DOHH2 (cell line): ENCODE data around the gene NHERF1.

Source experiments
- H3F3A ChIP-seq: fragments of 200-600 bp; sonication (generic), shearing (Covaris generic); 2 replicates; pipeline ENCODE4 v1.6.0; 2016; ENCODE audit warnings: antibody characterized with exemption, mild to moderate bottlenecking; ENCODE audit not compliant: control insufficient read depth, insufficient read depth
- H3K27ac ChIP-seq: fragments of 200-600 bp; sonication (generic); 2 replicates; pipeline ENCODE4 v1.5.1; 2014; ENCODE audit warnings: low read depth, mild to moderate bottlenecking, low read length, moderate library complexity
- H3K27me3 ChIP-seq: fragments of 200-600 bp; sonication (generic); 2 replicates; pipeline ENCODE4 v1.6.1; 2014; ENCODE audit warnings: mild to moderate bottlenecking, low read length, mixed read lengths; ENCODE audit not compliant: control insufficient read depth
- H3K36me3 ChIP-seq: fragments of 200-600 bp; sonication (generic); 2 replicates; pipeline ENCODE4 v1.6.1; 2014; ENCODE audit warnings: mild to moderate bottlenecking, low read length, moderate library complexity, mixed read lengths; ENCODE audit not compliant: control insufficient read depth
- H3K4me1 ChIP-seq: fragments of 200-600 bp; sonication (generic); 2 replicates; pipeline ENCODE4 v1.6.1; 2014; ENCODE audit warnings: mild to moderate bottlenecking, low read length, mixed read lengths; ENCODE audit not compliant: control insufficient read depth
- H3K4me2 ChIP-seq: fragments of 200-600 bp; sonication (generic); 2 replicates; pipeline ENCODE4 v1.6.0; 2014; ENCODE audit warnings: mild to moderate bottlenecking, low read length, moderate library complexity
- H3K4me3 ChIP-seq: fragments of 200-600 bp; sonication (generic); 2 replicates; pipeline ENCODE4 v1.5.1; 2014; ENCODE audit warnings: mild to moderate bottlenecking, low read length, mixed read lengths
- H3K79me2 ChIP-seq: fragments of 200-600 bp; sonication (generic); 2 replicates; pipeline ENCODE4 v1.6.1; 2014; ENCODE audit warnings: mild to moderate bottlenecking, low read length, mixed read lengths; ENCODE audit not compliant: control insufficient read depth
- H3K9me2 ChIP-seq: fragments of 200-600 bp; sonication (generic); replicated peaks from 2 replicates; pipeline ENCODE4 v1.6.1; 2014; ENCODE audit warnings: mild to moderate bottlenecking, low read length, mixed read lengths; ENCODE audit not compliant: control insufficient read depth
- H3K9me3 ChIP-seq: fragments of 200-600 bp; sonication (generic); 2 replicates; pipeline ENCODE4 v1.6.1; 2014; ENCODE audit warnings: antibody characterized with exemption, low read length, mixed read lengths; ENCODE audit not compliant: control insufficient read depth, insufficient read depth
- H4K20me1 ChIP-seq: fragments of 200-600 bp; sonication (generic); 2 replicates; pipeline ENCODE4 v1.6.0; 2014; ENCODE audit warnings: low read depth, mild to moderate bottlenecking, antibody characterized with exemption, low read length, moderate library complexity; ENCODE audit not compliant: control insufficient read depth, insufficient read depth
- EZH2phosphoT487 ChIP-seq: fragments of 200-600 bp; sonication (generic); IDR thresholded peaks from 2 replicates; pipeline ENCODE4 v1.6.1; 2017; ENCODE audit warnings: borderline replicate concordance, mild to moderate bottlenecking, antibody characterized with exemption, low read length, moderate library complexity, mixed read lengths
- TF ChIP-seq, protein P1 (sequence below): fragments of 200-600 bp; sonication (generic); IDR thresholded peaks from one replicate; pipeline ENCODE4 v1.5.1; 2014; ENCODE audit warnings: antibody characterized with exemption, mild to moderate bottlenecking, low read depth, low read length; ENCODE audit not compliant: poor library complexity, severe bottlenecking

NHERF1 gene

GRCh38 chr17:74757931-74758847, 9.8 kb downstream of the NHERF1 start:
- peaks cover 28% of the 10 kb centered on the region for H3K4me1 ChIP-seq
- no peaks in the 10 kb centered on the region for H3K9me3 ChIP-seq
- H3K27me3 ChIP-seq: no peaks in the 10 kb centered on the region
- H3K79me2 ChIP-seq: peaks cover 59% of the 10 kb centered on the region
- TF ChIP-seq, protein P1, sequence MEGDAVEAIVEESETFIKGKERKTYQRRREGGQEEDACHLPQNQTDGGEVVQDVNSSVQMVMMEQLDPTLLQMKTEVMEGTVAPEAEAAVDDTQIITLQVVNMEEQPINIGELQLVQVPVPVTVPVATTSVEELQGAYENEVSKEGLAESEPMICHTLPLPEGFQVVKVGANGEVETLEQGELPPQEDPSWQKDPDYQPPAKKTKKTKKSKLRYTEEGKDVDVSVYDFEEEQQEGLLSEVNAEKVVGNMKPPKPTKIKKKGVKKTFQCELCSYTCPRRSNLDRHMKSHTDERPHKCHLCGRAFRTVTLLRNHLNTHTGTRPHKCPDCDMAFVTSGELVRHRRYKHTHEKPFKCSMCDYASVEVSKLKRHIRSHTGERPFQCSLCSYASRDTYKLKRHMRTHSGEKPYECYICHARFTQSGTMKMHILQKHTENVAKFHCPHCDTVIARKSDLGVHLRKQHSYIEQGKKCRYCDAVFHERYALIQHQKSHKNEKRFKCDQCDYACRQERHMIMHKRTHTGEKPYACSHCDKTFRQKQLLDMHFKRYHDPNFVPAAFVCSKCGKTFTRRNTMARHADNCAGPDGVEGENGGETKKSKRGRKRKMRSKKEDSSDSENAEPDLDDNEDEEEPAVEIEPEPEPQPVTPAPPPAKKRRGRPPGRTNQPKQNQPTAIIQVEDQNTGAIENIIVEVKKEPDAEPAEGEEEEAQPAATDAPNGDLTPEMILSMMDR: no peak
- TF ChIP-seq EZH2phosphoT487: no peak
- H4K20me1 ChIP-seq: peaks cover 29% of the 10 kb centered on the region
- H3K27ac ChIP-seq: no peak overlapping the region
- H3K36me3 ChIP-seq: no peaks in the 10 kb centered on the region
- no peaks in the 10 kb centered on the region for H3K9me2 ChIP-seq
- H3F3A ChIP-seq: no peaks in the 10 kb centered on the region
- no peak overlapping the region for H3K4me3 ChIP-seq
- H3K4me2 ChIP-seq: peak overlapping the region; percentile 38; the same call in 1 of the 2 replicates

- H3K79me2 ChIP-seq: peaks cover 56% of the 10 kb centered on the region
- no peaks in the 10 kb centered on the region for H3K36me3 ChIP-seq
- no peak overlapping the region for H3K4me3 ChIP-seq
- TF ChIP-seq EZH2phosphoT487: no peak
- TF ChIP-seq, protein P1: no peak
- no peaks in the 10 kb centered on the region for H3K9me3 ChIP-seq
- peaks cover 29% of the 10 kb centered on the region for H4K20me1 ChIP-seq
- no peak overlapping the region for H3K27ac ChIP-seq
- peaks cover 28% of the 10 kb centered on the region for H3K4me1 ChIP-seq
- no peaks in the 10 kb centered on the region for H3K27me3 ChIP-seq
- H3K4me2 ChIP-seq: peak overlapping the region; percentile 38
- no peaks in the 10 kb centered on the region for H3K9me2 ChIP-seq
- H3F3A ChIP-seq: no peaks in the 10 kb centered on the region
These were observed 10.4 kb downstream of the NHERF1 start for GRCh38 chr17:74758848-74759168.

GRCh38 chr17:74759243-74759801, 10.9 kb downstream of the NHERF1 start:
- H3K79me2 ChIP-seq: peaks cover 56% of the 10 kb centered on the region
- H3K36me3 ChIP-seq: no peaks in the 10 kb centered on the region
- no peaks in the 10 kb centered on the region for H3K9me3 ChIP-seq
- peaks cover 28% of the 10 kb centered on the region for H3K4me1 ChIP-seq
- H3K27me3 ChIP-seq: no peaks in the 10 kb centered on the region
- peak overlapping the region; percentile 38 for H3K4me2 ChIP-seq
- H3K4me3 ChIP-seq: no peak overlapping the region
- H3K27ac ChIP-seq: no peak overlapping the region
- no peaks in the 10 kb centered on the region for H3F3A ChIP-seq
- no peak for TF ChIP-seq EZH2phosphoT487
- TF ChIP-seq, protein P1: no peak
- H3K9me2 ChIP-seq: no peaks in the 10 kb centered on the region
- H4K20me1 ChIP-seq: peaks cover 29% of the 10 kb centered on the region
